K562 (cell line): ENCODE results near the gene SPTA1. TPM values are rescaled to one million over a fixed set of nuclear protein-coding genes. Genes with fewer than 3 reads are reported as not detected.

ENCODE experiments used
- CHD2 ChIP-seq: IDR thresholded peaks from 2 replicates; pipeline ENCODE4 v1.6.1; 2011; ENCODE audit warnings: low read depth, low read length
- ELF1 ChIP-seq: fragments of 200-800 bp; sonication (Bioruptor generic); IDR thresholded peaks from 2 replicates; pipeline ENCODE4 v1.6.1; 2016; ENCODE audit warnings: missing genetic modification characterization, missing compliant biosample characterization
- ERF ChIP-seq: fragments of 450-650 bp; formaldehyde crosslinking; IDR thresholded peaks from 2 replicates; pipeline ENCODE4 v1.4.0; 2020; ENCODE audit warnings: mild to moderate bottlenecking, mixed read lengths
- FOS ChIP-seq: IDR thresholded peaks from 3 replicates; pipeline ENCODE4 v1.6.1; 2011; ENCODE audit not compliant: insufficient read length; ENCODE audit errors: extremely low read depth
- FOXM1 ChIP-seq, 2 experiments: fragments of 450-650 bp in 1 of 2; sonication (generic) in 1 of 2; formaldehyde crosslinking in 1 of 2; IDR thresholded peaks; 2 replicates each; pipeline versions ENCODE4 v1.6.1 to v1.9.0; 2017 to 2022; ENCODE audit warnings: low read depth in 2 of 2, mild to moderate bottlenecking in 2 of 2, missing genetic modification reagents in 1 of 2, moderate library complexity in 1 of 2
- GATAD2B ChIP-seq: fragments of 450-650 bp; IDR thresholded peaks from 2 replicates; pipeline ENCODE4 v1.6.1; 2017; ENCODE audit warnings: mild to moderate bottlenecking, borderline replicate concordance
- HDAC2 ChIP-seq: fragments of 450-650 bp; IDR thresholded peaks from 2 replicates; pipeline ENCODE4 v1.6.1; 2016; ENCODE audit warnings: mild to moderate bottlenecking
- MTA2 ChIP-seq: fragments of 450-650 bp; IDR thresholded peaks from 2 replicates; pipeline ENCODE4 v1.6.1; 2016; ENCODE audit warnings: low read depth
- NR2F6 ChIP-seq: fragments of 450-650 bp; formaldehyde crosslinking; IDR thresholded peaks from 2 replicates; pipeline ENCODE4 v1.4.0; 2020; ENCODE audit warnings: mild to moderate bottlenecking
- RBBP5 ChIP-seq: fragments of 200-600 bp; sonication (generic); IDR thresholded peaks from 2 replicates; pipeline ENCODE4 v1.6.1; 2012; ENCODE audit warnings: borderline replicate concordance, mild to moderate bottlenecking, low read length, control low read depth, inconsistent platforms; ENCODE audit not compliant: insufficient read depth, poor library complexity, severe bottlenecking
- SIN3B ChIP-seq: fragments of 450-650 bp; IDR thresholded peaks from 2 replicates; pipeline ENCODE4 v1.6.1; 2017; ENCODE audit warnings: low read depth, mild to moderate bottlenecking, moderate library complexity
- SMARCC2 ChIP-seq: fragments of 450-650 bp; IDR thresholded peaks from 2 replicates; pipeline ENCODE4 v1.6.1; 2017; ENCODE audit warnings: antibody characterized with exemption, moderate library complexity, mild to moderate bottlenecking, low read depth
- SOX6 ChIP-seq: fragments of 450-650 bp; IDR thresholded peaks from 2 replicates; pipeline ENCODE4 v1.6.1; 2014; ENCODE audit warnings: mild to moderate bottlenecking
- TAF9B ChIP-seq: fragments of 450-650 bp; IDR thresholded peaks from 2 replicates; pipeline ENCODE4 v1.6.1; 2018; ENCODE audit warnings: mild to moderate bottlenecking; ENCODE audit not compliant: partially characterized antibody
- U2AF2 ChIP-seq: fragments of 200-400 bp; formaldehyde crosslinking; optimal IDR thresholded peaks from 2 replicates; pipeline ENCODE3; 2017; ENCODE audit warnings: low read depth, mild to moderate bottlenecking, low read length
- ZBTB8A ChIP-seq: fragments of 450-650 bp; IDR thresholded peaks from 2 replicates; pipeline ENCODE4 v1.6.1; 2018; ENCODE audit warnings: mild to moderate bottlenecking, moderate library complexity; ENCODE audit not compliant: partially characterized antibody
- ZNF239 ChIP-seq: fragments of 250-450 bp; sonication (Bioruptor Pico); IDR thresholded peaks from 2 replicates; pipeline ENCODE4 v1.4.0; 2020; ENCODE audit warnings: mild to moderate bottlenecking
- ZNF263 ChIP-seq: sonication (generic); formaldehyde crosslinking; IDR thresholded peaks from 2 replicates; pipeline ENCODE4 v1.8.0; 2022; ENCODE audit warnings: mild to moderate bottlenecking, missing genetic modification reagents, borderline replicate concordance
- ZNF57 ChIP-seq: fragments of 450-650 bp; formaldehyde crosslinking; IDR thresholded peaks from 2 replicates; pipeline ENCODE4 v1.4.0; 2020; ENCODE audit warnings: mild to moderate bottlenecking, moderate library complexity
- ZNF696 ChIP-seq: fragments of 250-450 bp; sonication (Bioruptor Pico); conservative IDR thresholded peaks from 2 replicates; pipeline ENCODE4 v1.4.0; 2020; ENCODE audit warnings: mild to moderate bottlenecking, moderate library complexity
- polyA plus RNA-seq, 8 experiments: library from polyadenylated mRNA; depleted of rRNA in 4 of 8; stranded (reverse) in 5 of 8; unstranded in 3 of 8; fragments of >200 nt; fragmentation: Nextera tagmentation in 2 of 8; fragmentation: Illumina TruSeq in 1 of 8; extraction: Ambion mirVana in 2 of 8; extraction: Trizol in 1 of 8; gene quantifications; 2 replicates each; pipeline versions ENCODE4 v1.2.1 to v1.2.3, GENCODE V29; 2011 to 2014; ENCODE audit warnings: inconsistent platforms in 1 of 8, missing spikeins in 1 of 8
- total RNA-seq, 7 experiments: library from RNA; depleted of rRNA in 6 of 7; stranded (reverse); fragments of >200 nt in 6 of 7; fragmentation: Illumina TruSeq in 2 of 7; extraction: Trizol in 2 of 7; gene quantifications; 2 replicates each; pipeline versions ENCODE4 v1.2.1 to v1.2.3, GENCODE V29; 2011 to 2021; ENCODE audit warnings: low replicate concordance in 1 of 7
- TF ChIP-seq, protein P1 (sequence below), 2 experiments: fragments of 450-650 bp; IDR thresholded peaks; 2 replicates each; pipeline ENCODE4 v1.6.1; 2018; ENCODE audit warnings: mild to moderate bottlenecking in 2 of 2, low read depth in 1 of 2; ENCODE audit not compliant: partially characterized antibody in 2 of 2
- TF ChIP-seq, protein P2 (sequence below): sonication (generic); formaldehyde crosslinking; IDR thresholded peaks from 2 replicates; pipeline ENCODE4 v1.8.0; 2023; ENCODE audit warnings: mild to moderate bottlenecking, missing genetic modification reagents
- TF ChIP-seq, protein P3 (sequence below): sonication (generic); formaldehyde crosslinking; IDR thresholded peaks from 2 replicates; pipeline ENCODE4 v1.8.1; 2023; ENCODE audit warnings: mild to moderate bottlenecking, missing genetic modification reagents

The SPTA1 gene
- total and polyA plus RNA-seq, 9 of the 15 experiments (the other 6 are each of a cell fraction or from before 2014, with no cell fraction given), result 11.0 to 62.1 (median 45.9) TPM

DNA sequence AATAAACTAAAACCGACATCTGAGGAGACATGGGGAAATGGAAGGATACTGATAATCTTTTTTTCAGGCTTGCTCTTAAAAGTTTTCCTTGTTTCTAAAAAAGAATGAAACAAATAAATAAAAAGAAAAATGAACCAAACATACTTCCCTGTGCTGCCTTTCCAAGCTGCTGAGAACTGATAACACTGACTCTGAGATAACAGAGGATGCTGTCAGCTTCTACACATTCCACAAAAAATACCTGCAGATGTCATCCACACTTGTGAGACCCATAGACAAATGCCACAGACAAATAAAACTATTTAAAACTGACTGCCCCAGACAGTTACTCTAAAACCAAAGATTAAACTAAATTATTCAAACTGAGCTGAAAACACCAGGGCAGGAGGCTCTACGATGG is 46.0 kb upstream of the SPTA1 start (continued):
- TF ChIP-seq ZBTB8A (no peak), SIN3B (no peak), ZNF696 (no peak), MTA2 (peak; percentile 75), HDAC2 (0 out of 2 replicates have a peak, but pooled peaks have one; percentile 26), CHD2 (no peak), U2AF2 (no peak), GATAD2B (no peak), FOXM1 (IDR thresholded peaks at IDR 0.05; ENCODE audit: low read depth) (no peak; the same call in 1 of the 2 replicates), FOXM1 (CRISPR knock-in tag; IDR thresholded peaks at IDR 0.05; ENCODE audit: low read depth) (no peak), ELF1 (tag) (no peak), SMARCC2 (peak; percentile 62; the same call in 1 of the 2 replicates), ZNF57 (CRISPR knock-in tag) (no peak), ZNF263 (CRISPR knock-in tag) (no peak), TAF9B (no peak), ERF (no peak), FOS (no peak), SOX6 (peak; percentile 51; the same call in 1 of the 2 replicates), NR2F6 (no peak), ZNF239 (CRISPR knock-in tag) (no peak), RBBP5 (no peak)
- TF ChIP-seq, protein P1, sequence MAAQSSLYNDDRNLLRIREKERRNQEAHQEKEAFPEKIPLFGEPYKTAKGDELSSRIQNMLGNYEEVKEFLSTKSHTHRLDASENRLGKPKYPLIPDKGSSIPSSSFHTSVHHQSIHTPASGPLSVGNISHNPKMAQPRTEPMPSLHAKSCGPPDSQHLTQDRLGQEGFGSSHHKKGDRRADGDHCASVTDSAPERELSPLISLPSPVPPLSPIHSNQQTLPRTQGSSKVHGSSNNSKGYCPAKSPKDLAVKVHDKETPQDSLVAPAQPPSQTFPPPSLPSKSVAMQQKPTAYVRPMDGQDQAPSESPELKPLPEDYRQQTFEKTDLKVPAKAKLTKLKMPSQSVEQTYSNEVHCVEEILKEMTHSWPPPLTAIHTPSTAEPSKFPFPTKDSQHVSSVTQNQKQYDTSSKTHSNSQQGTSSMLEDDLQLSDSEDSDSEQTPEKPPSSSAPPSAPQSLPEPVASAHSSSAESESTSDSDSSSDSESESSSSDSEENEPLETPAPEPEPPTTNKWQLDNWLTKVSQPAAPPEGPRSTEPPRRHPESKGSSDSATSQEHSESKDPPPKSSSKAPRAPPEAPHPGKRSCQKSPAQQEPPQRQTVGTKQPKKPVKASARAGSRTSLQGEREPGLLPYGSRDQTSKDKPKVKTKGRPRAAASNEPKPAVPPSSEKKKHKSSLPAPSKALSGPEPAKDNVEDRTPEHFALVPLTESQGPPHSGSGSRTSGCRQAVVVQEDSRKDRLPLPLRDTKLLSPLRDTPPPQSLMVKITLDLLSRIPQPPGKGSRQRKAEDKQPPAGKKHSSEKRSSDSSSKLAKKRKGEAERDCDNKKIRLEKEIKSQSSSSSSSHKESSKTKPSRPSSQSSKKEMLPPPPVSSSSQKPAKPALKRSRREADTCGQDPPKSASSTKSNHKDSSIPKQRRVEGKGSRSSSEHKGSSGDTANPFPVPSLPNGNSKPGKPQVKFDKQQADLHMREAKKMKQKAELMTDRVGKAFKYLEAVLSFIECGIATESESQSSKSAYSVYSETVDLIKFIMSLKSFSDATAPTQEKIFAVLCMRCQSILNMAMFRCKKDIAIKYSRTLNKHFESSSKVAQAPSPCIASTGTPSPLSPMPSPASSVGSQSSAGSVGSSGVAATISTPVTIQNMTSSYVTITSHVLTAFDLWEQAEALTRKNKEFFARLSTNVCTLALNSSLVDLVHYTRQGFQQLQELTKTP (IDR thresholded peaks at IDR 0.05; ENCODE audit: low read depth in 1 of 2, partially characterized antibody in 2 of 2), result no peak
- TF ChIP-seq, protein P2, sequence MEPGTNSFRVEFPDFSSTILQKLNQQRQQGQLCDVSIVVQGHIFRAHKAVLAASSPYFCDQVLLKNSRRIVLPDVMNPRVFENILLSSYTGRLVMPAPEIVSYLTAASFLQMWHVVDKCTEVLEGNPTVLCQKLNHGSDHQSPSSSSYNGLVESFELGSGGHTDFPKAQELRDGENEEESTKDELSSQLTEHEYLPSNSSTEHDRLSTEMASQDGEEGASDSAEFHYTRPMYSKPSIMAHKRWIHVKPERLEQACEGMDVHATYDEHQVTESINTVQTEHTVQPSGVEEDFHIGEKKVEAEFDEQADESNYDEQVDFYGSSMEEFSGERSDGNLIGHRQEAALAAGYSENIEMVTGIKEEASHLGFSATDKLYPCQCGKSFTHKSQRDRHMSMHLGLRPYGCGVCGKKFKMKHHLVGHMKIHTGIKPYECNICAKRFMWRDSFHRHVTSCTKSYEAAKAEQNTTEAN (CRISPR knock-in tag), result no peak
- TF ChIP-seq, protein P3, sequence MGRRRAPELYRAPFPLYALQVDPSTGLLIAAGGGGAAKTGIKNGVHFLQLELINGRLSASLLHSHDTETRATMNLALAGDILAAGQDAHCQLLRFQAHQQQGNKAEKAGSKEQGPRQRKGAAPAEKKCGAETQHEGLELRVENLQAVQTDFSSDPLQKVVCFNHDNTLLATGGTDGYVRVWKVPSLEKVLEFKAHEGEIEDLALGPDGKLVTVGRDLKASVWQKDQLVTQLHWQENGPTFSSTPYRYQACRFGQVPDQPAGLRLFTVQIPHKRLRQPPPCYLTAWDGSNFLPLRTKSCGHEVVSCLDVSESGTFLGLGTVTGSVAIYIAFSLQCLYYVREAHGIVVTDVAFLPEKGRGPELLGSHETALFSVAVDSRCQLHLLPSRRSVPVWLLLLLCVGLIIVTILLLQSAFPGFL, result no peak
